Measurements from ENCODE around the gene ARL9. TPM values are rescaled to one million over a fixed set of nuclear protein-coding genes. Genes with fewer than 3 reads are reported as not detected.
A peak's percentile ranks its signal among the peaks of the same experiment; 100 is the strongest.
"Not testable (repeated sequence)": the region's sequence is repeated elsewhere in the genome, so short reads cannot be mapped to it uniquely, and the experiment has no call there.

ARL9 gene
- total RNA-seq, result under 1 TPM; 0.32 to 0.48 TPM
- long read RNA-seq, donor 1, partial matches to known transcripts, result 0 of 1 reads
- long read RNA-seq, donor 1, other reads (novel, unspliced or antisense), result 0 of 1 reads
- long read RNA-seq, donor 2, result 0 reads

- intact Hi-C loops (cut with DNase I), result no loop called here
- peak; percentile 83 for DNase-seq (ENCODE audit: low spot score)
These were observed at the start of gene ARL9 for GRCh38 chr4:56505269-56506130. Gene ARL9 (plus strand): TSS chr4:56505791. CDS start chr4:56505863, 72 bp downstream.

- intact Hi-C loops (cut with DNase I), result no loop called here
- no peak for DNase-seq (ENCODE audit: low spot score)
These were observed 45.5 kb upstream of the ARL9 start for GRCh38 chr4:56460085-56460484.

- intact Hi-C loops (cut with DNase I), result no loop called here
- DNase-seq (ENCODE audit: low spot score), result no peak
These were observed 43.4 kb upstream of the ARL9 start for GRCh38 chr4:56462157-56462556.

GRCh38 chr4:56463711-56464110 is 41.9 kb upstream of the ARL9 start:
- no peak for DNase-seq (ENCODE audit: low spot score)
- intact Hi-C loops (cut with DNase I), result no loop called here

- intact Hi-C loops (cut with DNase I), result no loop called here
These were observed 41.0 kb upstream of the ARL9 start for GRCh38 chr4:56464581-56464980.

GRCh38 chr4:56465599-56466295 is 39.8 kb upstream of the ARL9 start:
- no peak for DNase-seq (ENCODE audit: low spot score)
- intact Hi-C loops (cut with DNase I), result no loop called here

More at GRCh38 chr4:56464581-56464980, 41.0 kb upstream of the ARL9 start:
- no peak for DNase-seq (ENCODE audit: low spot score)

GRCh38 chr4:56466296-56466761 is 39.3 kb upstream of the ARL9 start:
- DNase-seq (ENCODE audit: low spot score); intact Hi-C loops (cut with DNase I): not testable (repeated sequence)

GRCh38 chr4:56466910-56467283 is 38.7 kb upstream of the ARL9 start:
- intact Hi-C loops (cut with DNase I), result no loop called here
- no peak for DNase-seq (ENCODE audit: low spot score)

GRCh38 chr4:56467284-56468096 is 38.1 kb upstream of the ARL9 start, which contains the start of gene SRP72:
Gene SRP72 (plus strand): TSS chr4:56467617. CDS start chr4:56467636, 19 bp downstream.
- peak; percentile 96 for DNase-seq (ENCODE audit: low spot score)
- intact Hi-C loops (cut with DNase I), result no loop called here

GRCh38 chr4:56468097-56468422 is 37.5 kb upstream of the ARL9 start:
- DNase-seq (ENCODE audit: low spot score), result no peak
- intact Hi-C loops (cut with DNase I), result no loop called here

- DNase-seq (ENCODE audit: low spot score), result no peak
- intact Hi-C loops (cut with DNase I), result no loop called here
These were observed 35.9 kb upstream of the ARL9 start for GRCh38 chr4:56469489-56470210.

GRCh38 chr4:56475917-56476316 is 29.7 kb upstream of the ARL9 start:
- intact Hi-C loops (cut with DNase I), result no loop called here
- DNase-seq (ENCODE audit: low spot score), result no peak

- DNase-seq (ENCODE audit: low spot score), result no peak
- intact Hi-C loops (cut with DNase I), result no loop called here
These were observed 28.3 kb upstream of the ARL9 start for GRCh38 chr4:56477192-56477702.

GRCh38 chr4:56480691-56481090 is 24.9 kb upstream of the ARL9 start:
- intact Hi-C loops (cut with DNase I), result no loop called here
- DNase-seq (ENCODE audit: low spot score), result no peak

- intact Hi-C loops (cut with DNase I), result no loop called here
- no peak for DNase-seq (ENCODE audit: low spot score)
These were observed 9.3 kb upstream of the ARL9 start for GRCh38 chr4:56496241-56496640.

GRCh38 chr4:56511098-56511497 is 5.5 kb downstream of the ARL9 start:
- no peak for DNase-seq (ENCODE audit: low spot score)

GRCh38 chr4:56512166-56512565 is 6.6 kb downstream of the ARL9 start:
- no peak for DNase-seq (ENCODE audit: low spot score)
- intact Hi-C loops (cut with DNase I), result no loop called here

More at GRCh38 chr4:56511098-56511497, 5.5 kb downstream of the ARL9 start:
- intact Hi-C loops (cut with DNase I), result no loop called here

GRCh38 chr4:56513517-56513916 is 7.9 kb downstream of the ARL9 start:
- DNase-seq (ENCODE audit: low spot score), result no peak

More at GRCh38 chr4:56513517-56513916, 7.9 kb downstream of the ARL9 start:
- intact Hi-C loops (cut with DNase I), result no loop called here
